ENCODE data around the gene STK11IP. TPM values are rescaled to one million over a fixed set of nuclear protein-coding genes. Genes with fewer than 3 reads are reported as not detected.

The STK11IP gene
- total and polyA plus RNA-seq, 2 donors (not counting 1 experiment from before 2014, with no cell fraction given) = 46.8 to 55.6 TPM

- H3K4me2 ChIP-seq (replicated peaks; ENCODE audit: low read depth, low read length, poor library complexity, severe bottlenecking) = no peak overlapping the region
- peaks cover 27% of the 10 kb centered on the region for H3K27me3 Mint-ChIP-seq
- no peaks in the 10 kb centered on the region for H3K79me2 ChIP-seq (ENCODE audit: control insufficient read depth, insufficient read depth, low read length)
- H3K27ac ChIP-seq (ENCODE audit: low read length in 2 of 2) = no peak overlapping the region
- no peak overlapping the region for H2AFZ ChIP-seq (ENCODE audit: insufficient read depth, low read depth, low read length, poor library complexity, severe bottlenecking)
- H3K9ac ChIP-seq (ENCODE audit: low read length) = no peak overlapping the region
- POLR2A ChIA-PET = interaction anchor here (0.6 kb wide), 1 partner anchor 324 kb away, joined by 6 read pairs; no protein-coding TSS in a partner anchor
- H3K9me3 Mint-ChIP-seq (ENCODE audit: insufficient read depth) = no peaks in the 10 kb centered on the region
- DNase-seq = no peak
- no peaks in the 10 kb centered on the region for H3K9me3 ChIP-seq (ENCODE audit: control extremely low read depth in 1 of 3, control insufficient read depth in 2 of 3, insufficient read depth in 1 of 3, low read length in 2 of 3)
- no peak overlapping the region for H3K4me3 Mint-ChIP-seq
- TF ChIP-seq EZH2 (IDR thresholded peaks at IDR 0.05; ENCODE audit: borderline replicate concordance, insufficient read depth, low read depth, low read length, poor library complexity, severe bottlenecking) = no peak
- TF ChIP-seq CTCF (IDR thresholded peaks at IDR 0.05) = no peak
- no peaks in the 10 kb centered on the region for H4K20me1 ChIP-seq (ENCODE audit: control insufficient read depth, insufficient read depth, low read length, poor library complexity, severe bottlenecking)
- H3K4me3 ChIP-seq (ENCODE audit: control extremely low read depth in 1 of 5, extremely low read depth in 1 of 5, insufficient read depth in 1 of 5, low read depth in 2 of 5, low read length in 4 of 5) = no peak overlapping the region
- peaks cover 8 to 17% of the 10 kb centered on the region in 2 donors for H3K4me1 ChIP-seq (ENCODE audit: control insufficient read depth in 2 of 2, insufficient read depth in 2 of 2, low read length in 2 of 2)
- CTCF ChIA-PET = no interaction called here
- H3K36me3 ChIP-seq (replicated peaks in 1 of 2; ENCODE audit: control extremely low read depth in 1 of 2, control insufficient read depth in 1 of 2, extremely low read depth in 1 of 2, insufficient read depth in 2 of 2, low read length in 1 of 2) = no peaks in the 10 kb centered on the region
- intact Hi-C loops (cut with micrococcal nuclease) = no loop called here
- H3K27me3 ChIP-seq (replicated peaks in 1 of 4; ENCODE audit: control extremely low read depth in 1 of 4, control insufficient read depth in 3 of 4, insufficient read depth in 4 of 4, low read length in 3 of 4) = peaks cover 0 to 36% (median 4%) of the 10 kb centered on the region in 4 experiments
- WGBS (ENCODE audit: insufficient coverage) = 77% methylated on average over 23 of the region's 24 CpGs
- no peak overlapping the region for H3K27ac Mint-ChIP-seq
- H3K4me1 Mint-ChIP-seq = peaks cover 15% of the 10 kb centered on the region
- no peak for ATAC-seq (ENCODE audit: low read depth)
Measured at GRCh38 chr2:219638948-219639755, 41.5 kb downstream of the STK11IP start.
